ENCODE data around the gene PLPPR1.
"Not testable (repeated sequence)": the region's sequence is repeated elsewhere in the genome, so short reads cannot be mapped to it uniquely, and the experiment has no call there.

The PLPPR1 gene

GRCh38 chr9:101121836-101122399 lies 93.4 kb downstream of the PLPPR1 start:
- no peak for DNase-seq

DNA sequence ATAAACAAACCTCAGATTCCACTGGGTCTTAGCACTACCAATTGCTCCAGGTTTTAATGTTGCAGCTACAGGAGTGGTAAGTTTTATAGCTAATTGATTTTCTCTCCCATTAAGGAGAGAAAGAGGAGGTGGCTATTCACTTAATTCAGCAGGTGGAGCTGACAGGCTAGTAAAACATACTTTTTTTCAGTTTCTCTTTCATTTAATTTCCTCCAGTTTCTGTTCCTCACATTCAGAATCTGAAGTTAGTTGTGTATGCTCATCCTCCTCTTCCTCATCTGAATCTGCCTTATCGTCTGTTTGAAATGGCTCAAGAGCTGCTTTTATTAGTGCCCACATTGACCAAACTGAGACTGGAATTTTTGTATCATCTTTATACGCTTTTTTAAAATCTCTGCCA lies 98.0 kb downstream of the PLPPR1 start:
- no peak for DNase-seq

- not testable (repeated sequence) for DNase-seq
Observed at GRCh38 chr9:101127369-101127768, 98.8 kb downstream of the PLPPR1 start.

- DNase-seq, result no peak
Observed at GRCh38 chr9:101128623-101129022, 100.1 kb downstream of the PLPPR1 start.

DNA sequence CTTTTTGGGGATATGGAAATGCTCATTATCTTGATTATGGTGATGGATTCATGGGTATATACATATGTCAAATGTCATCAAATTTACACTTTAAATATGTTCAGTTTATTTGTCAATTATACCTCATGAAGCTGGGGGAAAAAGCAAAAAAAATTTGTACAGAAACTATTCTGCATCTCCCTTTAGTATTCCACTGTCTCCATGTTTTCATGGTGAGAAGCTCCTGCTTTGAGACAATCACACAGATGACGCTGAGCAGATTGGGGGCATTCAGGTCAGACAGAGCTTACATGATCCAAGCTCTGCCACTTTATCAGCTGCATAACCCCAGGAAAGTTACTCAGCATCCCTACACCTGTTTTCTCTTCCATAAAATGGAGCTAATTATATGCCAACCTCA lies 101.5 kb downstream of the PLPPR1 start:
- DNase-seq, result no peak

DNA sequence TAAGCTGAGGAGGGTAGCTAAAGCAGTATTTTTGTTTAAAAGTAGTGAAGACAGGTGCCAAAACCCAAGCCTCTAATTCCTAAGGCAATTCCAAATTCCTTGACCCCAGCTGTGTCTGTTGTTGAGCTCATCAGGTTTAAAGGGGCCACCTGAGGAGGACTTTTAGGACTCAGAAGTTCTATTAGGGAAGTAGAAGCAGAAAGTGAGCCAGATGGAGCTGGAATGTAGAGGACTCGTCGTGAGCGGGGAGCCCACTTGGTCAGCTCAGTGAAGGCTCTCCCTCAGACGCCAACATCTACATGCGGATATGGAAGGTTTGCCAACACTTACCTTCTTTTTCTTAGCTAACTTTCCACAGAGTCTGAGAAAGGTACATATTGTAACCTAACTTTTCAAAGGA lies 102.8 kb downstream of the PLPPR1 start:
- DNase-seq, result no peak

- peak in 1 of 58 donors; percentile 24 for DNase-seq
Observed at GRCh38 chr9:101132801-101133200, 104.3 kb downstream of the PLPPR1 start.

GRCh38 chr9:101138509-101138908 lies 110.0 kb downstream of the PLPPR1 start:
- no peak for DNase-seq

DNA sequence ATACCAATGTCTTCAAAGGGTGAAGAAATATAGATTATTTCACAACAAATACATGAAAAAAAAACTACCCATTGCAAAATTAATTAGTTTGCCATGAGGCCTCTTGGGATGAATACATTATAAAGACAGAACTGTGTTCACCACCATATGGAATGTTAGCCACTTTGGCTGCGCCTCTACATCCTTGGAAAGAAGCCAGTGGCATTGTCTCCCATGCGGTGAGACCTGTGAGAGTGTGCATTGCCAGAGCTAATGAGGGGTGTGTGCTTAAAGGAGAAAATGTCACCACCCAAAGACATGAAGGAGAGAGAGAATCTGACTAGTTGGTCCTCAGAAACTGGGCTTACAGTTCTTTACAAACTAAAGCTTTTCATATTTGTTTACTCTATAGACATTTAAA lies 110.6 kb downstream of the PLPPR1 start:
- no peak for DNase-seq

- no peak for DNase-seq
Observed at GRCh38 chr9:101140764-101141163, 112.2 kb downstream of the PLPPR1 start.

DNA sequence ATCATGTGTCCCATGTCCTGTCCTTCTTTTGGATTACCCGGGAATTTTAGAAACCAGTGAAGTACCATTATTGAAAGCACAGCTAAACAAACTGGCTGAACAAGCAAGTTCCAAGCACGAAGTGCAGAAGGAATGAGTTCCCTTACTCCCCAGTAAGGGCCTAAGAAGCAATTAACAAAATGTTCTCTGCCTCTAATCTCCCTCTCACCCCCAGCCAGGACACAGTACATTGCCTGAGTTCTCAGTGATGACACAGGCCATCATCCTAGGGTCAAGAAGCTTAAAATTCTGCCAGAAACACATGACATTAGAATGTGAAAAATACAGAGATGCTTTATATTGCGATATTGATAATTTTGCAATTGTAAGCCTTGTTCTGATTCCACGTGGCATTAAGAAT lies 118.0 kb downstream of the PLPPR1 start:
- no peak for DNase-seq

DNA sequence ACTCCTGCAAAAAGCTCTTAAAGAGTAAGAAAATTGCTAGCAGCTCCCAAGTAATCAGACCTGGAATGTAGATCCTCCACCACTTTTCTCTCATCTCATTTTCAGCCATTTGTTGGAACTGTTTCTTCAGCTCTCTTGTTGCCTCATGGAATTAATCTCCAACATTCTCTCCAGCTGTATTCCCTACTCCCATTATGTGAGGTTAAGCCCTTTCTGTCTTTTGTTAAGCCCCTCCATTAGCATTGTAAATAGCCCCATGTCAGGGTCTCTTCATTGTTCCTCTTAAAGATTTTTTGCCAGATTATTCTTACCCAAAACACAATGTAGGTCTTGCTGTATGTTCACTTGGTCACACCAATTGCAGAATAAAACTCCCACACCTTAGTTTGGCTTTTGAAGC lies 119.8 kb downstream of the PLPPR1 start:
- no peak for DNase-seq

DNA sequence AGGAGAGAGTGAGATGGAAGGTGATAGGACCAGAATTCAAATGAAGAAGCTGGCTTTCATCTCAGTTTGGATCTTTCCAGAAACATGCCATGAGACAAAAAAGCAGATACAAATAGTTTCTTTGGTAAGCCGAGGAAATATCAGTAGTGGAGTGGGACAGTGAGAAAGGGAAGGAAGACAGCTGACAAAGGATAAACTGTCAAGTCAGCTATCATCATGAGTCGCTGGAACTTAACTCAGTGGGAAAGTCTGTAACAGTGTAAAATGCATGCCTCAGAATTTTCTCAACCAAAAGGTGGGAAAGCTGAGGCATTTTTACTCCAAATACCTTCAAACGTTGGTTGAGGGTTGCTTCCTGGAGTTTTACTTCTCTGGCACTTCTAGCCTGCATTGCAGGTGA lies 129.8 kb downstream of the PLPPR1 start:
- DNase-seq, result no peak

GRCh38 chr9:101162231-101162630 lies 133.7 kb downstream of the PLPPR1 start:
- peak in 17 of 58 donors; percentile 4 to 80 (median 27) for DNase-seq

DNA sequence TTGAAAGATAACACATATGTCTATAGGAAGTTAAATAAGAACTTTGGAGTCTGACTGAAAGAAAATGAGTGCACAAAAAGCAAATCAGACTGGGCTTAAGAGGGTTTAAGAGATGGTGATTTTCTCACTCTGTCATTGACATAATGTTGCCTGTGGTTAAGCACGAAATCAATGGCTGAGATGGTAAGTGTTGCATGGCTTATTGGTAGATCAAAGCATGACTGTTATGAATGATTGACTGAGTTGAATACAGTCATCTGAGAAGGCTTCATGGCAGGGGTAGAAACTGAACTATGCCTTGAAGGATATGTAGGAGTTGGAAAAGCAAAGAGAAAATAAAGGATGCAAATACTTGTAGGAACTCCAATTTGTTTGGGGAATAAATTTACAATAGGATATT lies 136.6 kb downstream of the PLPPR1 start:
- no peak for DNase-seq

- no peak for DNase-seq
Observed at GRCh38 chr9:101167490-101168134, 139.1 kb downstream of the PLPPR1 start.

- DNase-seq, result no peak
Observed at GRCh38 chr9:101172616-101173015, 144.1 kb downstream of the PLPPR1 start.

DNA sequence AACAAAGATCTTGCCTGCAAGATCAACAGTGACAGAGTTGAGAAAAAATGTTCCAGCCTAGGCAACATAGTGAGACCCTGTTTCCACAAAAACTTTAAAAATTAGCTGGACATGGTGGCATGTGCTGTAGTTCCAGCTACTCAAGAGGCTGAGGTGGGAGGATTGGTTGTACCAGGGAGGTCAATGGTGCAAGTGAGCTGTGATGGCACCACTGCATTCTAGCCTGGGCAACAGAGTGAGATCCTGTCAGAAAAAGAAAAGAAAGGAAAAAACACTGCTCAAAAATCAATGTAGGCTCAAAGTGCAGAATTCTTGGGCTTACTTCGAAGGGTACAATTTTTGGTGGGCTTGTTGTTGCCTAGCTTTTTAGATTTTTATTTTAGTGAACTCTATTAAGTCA lies 145.4 kb downstream of the PLPPR1 start:
- no peak for DNase-seq

DNA sequence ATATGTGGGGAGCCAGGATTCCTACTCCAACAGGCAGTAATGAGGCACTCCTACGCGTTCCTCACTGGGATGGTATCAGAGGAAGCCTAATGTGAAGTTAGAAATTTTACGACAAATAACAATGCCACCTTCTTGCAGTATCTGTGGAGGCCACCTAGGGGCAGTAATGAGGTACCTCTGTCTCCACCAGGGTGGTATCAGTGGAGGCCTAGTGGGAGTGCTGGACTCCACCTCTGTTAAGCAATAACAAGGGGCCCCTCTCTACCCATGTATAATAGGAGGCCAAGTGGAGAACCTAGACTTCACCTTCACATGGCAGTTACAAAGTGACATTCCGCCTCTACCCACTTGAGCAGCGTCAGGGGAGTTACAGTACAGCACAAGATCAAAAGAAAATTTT lies 147.9 kb downstream of the PLPPR1 start:
- DNase-seq, result no peak

- DNase-seq, result no peak
Observed at GRCh38 chr9:101184813-101185278, 156.3 kb downstream of the PLPPR1 start.

DNA sequence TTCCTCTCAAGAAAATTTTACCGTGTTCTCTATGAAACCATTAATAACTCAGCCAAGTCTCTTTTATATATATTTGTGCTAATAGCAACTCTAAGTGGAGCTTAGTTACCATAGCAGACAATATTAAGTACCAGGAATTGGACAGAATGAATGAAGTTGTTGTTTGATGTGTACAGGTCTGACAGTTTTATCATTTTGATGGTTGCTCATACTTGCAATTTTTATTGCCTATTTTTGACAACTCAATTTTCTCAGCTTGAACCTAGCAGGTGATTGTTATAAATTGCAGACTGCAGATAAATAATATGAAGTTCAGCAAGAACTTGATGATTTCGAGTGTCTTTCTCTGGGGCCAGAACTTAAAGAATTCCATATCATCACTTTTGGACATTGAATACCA lies 163.2 kb downstream of the PLPPR1 start:
- no peak for DNase-seq

GRCh38 chr9:101197026-101197425 lies 168.5 kb downstream of the PLPPR1 start:
- DNase-seq, result no peak

DNA sequence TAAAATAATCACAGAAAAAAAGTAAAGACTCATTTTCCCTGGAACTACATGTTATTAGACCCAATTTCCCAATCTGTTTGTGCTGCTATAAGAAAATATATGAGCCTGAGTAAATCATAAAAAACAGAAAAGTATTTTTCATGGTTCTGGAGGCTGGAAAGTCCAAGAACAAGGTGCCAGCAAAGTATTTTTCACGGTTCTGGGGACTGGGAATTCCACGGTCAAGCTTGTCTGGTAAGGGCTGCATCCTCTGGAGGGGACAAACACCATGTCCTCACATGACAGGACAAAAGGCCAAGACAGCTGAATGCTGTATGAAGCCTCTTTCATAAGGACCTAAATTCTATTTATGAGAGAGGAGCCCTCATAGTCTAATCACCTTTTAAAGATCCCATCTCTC lies 172.3 kb downstream of the PLPPR1 start:
- no peak for DNase-seq

- peak in 1 of 58 donors; percentile 29 for DNase-seq
Observed at GRCh38 chr9:101201630-101202029, 173.1 kb downstream of the PLPPR1 start.

Data from anterior cingulate cortex (tissue), 58 donors.